GM12892 (cell line): ENCODE data around the gene RBFOX1. TPM values are rescaled to one million over a fixed set of nuclear protein-coding genes. Genes with fewer than 3 reads are reported as not detected.

Source experiments
- DNase-seq: peaks from one replicate; pipeline ENCODE4 v3.0.0; 2011; ENCODE audit not compliant: insufficient read length
- FAIRE-seq: peaks from 2 replicates; lab custom pipeline; 2011; peaks lifted over from hg19 to GRCh38; lab: Jason Lieb, UNC
- POLR2A ChIP-seq: IDR thresholded peaks from 2 replicates; pipeline ENCODE4 v1.6.1; 2011; ENCODE audit warnings: low read depth, low read length, control low read depth
- POLR2AphosphoS5 ChIP-seq: IDR thresholded peaks from 2 replicates; pipeline ENCODE4 v1.6.1; 2011; ENCODE audit warnings: low read depth, low read length, control low read depth
- TAF1 ChIP-seq: IDR thresholded peaks from 2 replicates; pipeline ENCODE4 v1.6.1; 2011; ENCODE audit warnings: low read depth, mild to moderate bottlenecking, control low read depth, low read length, borderline replicate concordance
- polyA plus RNA-seq: library from polyadenylated mRNA; unstranded; fragments of >200 nt; gene quantifications from one replicate; pipeline ENCODE4 v1.2.1, GENCODE V29; 2012; ENCODE audit warnings: missing spikeins, inconsistent platforms; ENCODE audit not compliant: missing spikeins

The RBFOX1 gene
- not detected for polyA plus RNA-seq

- no peak for FAIRE-seq
- no peak for TF ChIP-seq TAF1
- no peak for TF ChIP-seq POLR2AphosphoS5
- TF ChIP-seq POLR2A = no peak
Observed at GRCh38 chr16:7332611-7333010, at the start of gene RBFOX1. TSS of gene RBFOX1 (plus strand) at chr16:7332845.

GRCh38 chr16:7284780-7285179 lies 47.9 kb upstream of the RBFOX1 start:
- FAIRE-seq (no peak), DNase-seq (no peak)
- no peak for TF ChIP-seq TAF1
- no peak for TF ChIP-seq POLR2A
- TF ChIP-seq POLR2AphosphoS5 = no peak

More at GRCh38 chr16:7332611-7333010, at the start of gene RBFOX1:
- DNase-seq = no peak

GRCh38 chr16:7285520-7285919 lies 47.1 kb upstream of the RBFOX1 start:
- DNase-seq (no peak), FAIRE-seq (no peak)
- TF ChIP-seq TAF1 = no peak
- no peak for TF ChIP-seq POLR2AphosphoS5
- TF ChIP-seq POLR2A = no peak

DNA sequence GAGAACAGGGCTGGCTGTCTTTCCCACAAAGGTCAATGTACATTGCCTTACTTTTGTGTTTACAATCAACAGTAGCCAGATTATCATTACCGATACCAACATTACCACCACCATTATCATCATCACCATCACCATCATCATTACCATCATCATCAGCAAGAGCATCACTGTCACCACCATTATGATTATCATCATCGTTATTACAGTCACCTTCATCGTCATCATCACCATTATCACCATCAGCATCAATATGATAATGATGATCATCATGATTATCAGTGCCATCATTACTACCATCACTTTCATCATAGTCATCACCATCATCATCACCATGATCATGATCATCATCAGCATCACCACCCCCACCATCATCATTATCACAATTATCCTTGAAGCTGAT lies 43.3 kb upstream of the RBFOX1 start:
- TF ChIP-seq POLR2A (no peak), POLR2AphosphoS5 (no peak)
- no peak for FAIRE-seq

GRCh38 chr16:7290682-7291081 lies 42.0 kb upstream of the RBFOX1 start:
- FAIRE-seq = no peak
- TF ChIP-seq POLR2A = no peak
- TF ChIP-seq POLR2AphosphoS5 = no peak
- no peak for TF ChIP-seq TAF1
- DNase-seq = no peak

More for the DNA sequence above, 43.3 kb upstream of the RBFOX1 start:
- no peak for DNase-seq

DNA sequence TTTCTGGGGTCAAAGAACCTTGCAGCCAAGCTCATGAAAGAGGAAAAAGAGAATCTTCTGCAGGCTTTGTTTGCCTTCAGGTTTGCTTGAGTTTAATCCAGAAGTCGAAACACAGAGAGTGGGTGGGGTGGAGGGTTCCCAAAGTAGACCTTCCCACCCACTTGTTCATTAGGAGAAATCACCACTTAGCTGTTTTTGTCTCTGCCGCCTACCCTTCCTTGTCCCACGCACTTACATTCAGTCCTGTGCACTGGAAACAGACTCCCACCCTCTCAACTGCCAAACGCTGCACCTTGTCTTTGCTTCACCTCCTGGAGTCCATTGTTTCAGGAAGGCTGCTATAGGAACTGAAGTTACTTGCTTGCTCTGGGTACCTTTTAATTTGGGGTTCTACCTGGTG lies 38.6 kb upstream of the RBFOX1 start:
- DNase-seq = no peak
- no peak for FAIRE-seq
- TF ChIP-seq POLR2A (no peak), TAF1 (no peak), POLR2AphosphoS5 (no peak)

DNA sequence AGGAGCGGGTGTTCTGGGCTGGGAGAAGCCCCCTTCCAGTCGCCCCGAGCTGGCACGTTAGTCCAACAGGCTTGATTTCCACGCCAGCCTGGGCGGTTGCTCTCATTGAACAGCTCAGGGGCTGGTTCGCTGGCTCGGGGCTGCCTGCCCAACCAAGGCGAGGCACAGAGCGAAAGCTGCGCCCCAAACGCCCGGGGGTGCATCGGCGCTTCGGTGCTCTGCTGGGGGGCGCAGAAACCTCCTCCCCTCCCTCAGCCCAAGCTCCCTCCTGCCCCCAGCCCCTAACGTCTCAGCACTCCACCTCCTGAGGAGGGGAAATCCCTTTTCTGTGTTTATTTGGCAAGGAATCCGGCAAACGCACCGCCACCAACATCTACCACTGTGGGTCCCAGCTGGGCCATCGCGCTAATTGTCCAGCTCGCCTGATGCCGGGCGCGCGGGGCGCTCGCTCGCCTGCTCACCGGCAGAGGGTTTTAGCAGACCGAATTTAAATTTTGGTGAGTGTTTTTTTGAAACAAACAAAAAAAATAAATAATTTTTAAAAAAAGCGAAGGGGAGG lies 29.5 kb upstream of the RBFOX1 start:
- DNase-seq = no peak
- TF ChIP-seq POLR2A (no peak), TAF1 (no peak), POLR2AphosphoS5 (no peak)
- no peak for FAIRE-seq

DNA sequence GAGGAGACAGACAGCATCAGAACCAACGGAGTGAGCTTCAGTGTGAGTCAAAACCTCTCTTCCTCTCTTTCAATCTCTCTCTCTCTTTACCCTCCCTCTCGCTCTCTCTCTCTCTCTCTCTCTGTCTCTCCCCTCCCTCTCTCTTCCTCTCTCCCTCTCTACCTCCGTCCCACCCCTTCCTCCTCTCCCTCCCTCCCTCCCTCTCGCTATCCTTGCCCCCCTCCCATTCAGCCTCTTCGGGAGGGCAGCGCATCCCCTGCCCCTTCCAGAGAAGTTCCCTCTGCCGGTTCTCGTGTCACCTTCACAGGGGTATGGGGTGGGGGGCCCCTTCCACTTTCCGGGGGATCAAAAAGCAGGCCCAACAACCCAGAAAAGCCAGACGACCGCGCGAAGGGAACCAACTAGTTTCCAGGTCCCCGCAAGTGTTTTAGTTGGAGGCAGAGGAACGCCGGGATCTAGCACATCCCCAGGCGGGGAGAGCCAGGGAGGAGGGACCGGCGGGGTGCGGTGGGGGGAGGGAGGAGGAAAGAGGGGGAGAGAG lies 28.9 kb upstream of the RBFOX1 start:
- no peak for DNase-seq
- TF ChIP-seq POLR2A (no peak), TAF1 (no peak), POLR2AphosphoS5 (no peak)

DNA sequence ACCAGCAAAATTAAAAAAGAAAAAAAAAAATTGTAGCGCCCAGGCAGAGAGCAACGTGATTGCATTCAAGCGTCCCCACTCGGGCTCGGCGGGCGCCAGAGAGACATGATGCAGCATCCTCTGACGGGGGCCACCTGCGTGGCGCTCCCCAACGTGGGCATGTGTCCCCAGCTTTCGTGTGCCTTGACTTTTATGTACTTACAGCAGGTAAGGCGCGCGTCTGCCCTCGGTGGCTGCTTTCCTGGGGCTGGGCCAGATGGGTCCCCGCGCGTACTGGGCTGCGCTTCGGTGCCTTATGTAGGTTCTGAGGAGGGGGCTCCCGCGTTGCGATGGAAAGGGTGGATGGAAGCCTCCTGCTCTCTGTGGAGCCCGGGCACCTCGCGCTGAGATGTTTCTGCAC lies 28.4 kb upstream of the RBFOX1 start:
- no peak for FAIRE-seq
- DNase-seq = no peak
- no peak for TF ChIP-seq POLR2A
- no peak for TF ChIP-seq POLR2AphosphoS5
- TF ChIP-seq TAF1 = no peak

More for the DNA sequence above, 28.9 kb upstream of the RBFOX1 start:
- no peak for FAIRE-seq

DNA sequence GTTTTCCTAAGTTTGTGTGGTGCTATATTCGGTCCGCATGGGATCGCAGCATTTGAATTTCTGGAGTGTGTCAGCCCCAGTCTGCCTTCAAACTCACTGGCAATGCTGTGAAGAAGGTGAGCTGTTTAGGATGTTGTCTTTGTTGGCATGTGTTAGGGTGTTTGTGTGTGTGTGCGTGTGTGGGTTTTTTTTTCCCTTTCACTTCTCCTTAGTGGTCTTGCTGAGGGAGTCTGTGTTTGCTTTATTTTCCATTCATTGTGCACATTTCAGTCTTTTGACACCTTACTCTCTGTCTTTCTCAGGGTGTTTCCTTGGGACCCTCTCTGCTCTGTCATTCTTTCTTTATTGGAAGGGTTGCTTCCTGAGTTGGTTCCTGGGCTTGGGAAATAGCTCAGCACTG lies 27.7 kb upstream of the RBFOX1 start:
- no peak for FAIRE-seq
- DNase-seq = no peak
- TF ChIP-seq TAF1 (no peak), POLR2AphosphoS5 (no peak), POLR2A (no peak)

- no peak for DNase-seq
Observed at GRCh38 chr16:7313170-7313569, 19.5 kb upstream of the RBFOX1 start.

DNA sequence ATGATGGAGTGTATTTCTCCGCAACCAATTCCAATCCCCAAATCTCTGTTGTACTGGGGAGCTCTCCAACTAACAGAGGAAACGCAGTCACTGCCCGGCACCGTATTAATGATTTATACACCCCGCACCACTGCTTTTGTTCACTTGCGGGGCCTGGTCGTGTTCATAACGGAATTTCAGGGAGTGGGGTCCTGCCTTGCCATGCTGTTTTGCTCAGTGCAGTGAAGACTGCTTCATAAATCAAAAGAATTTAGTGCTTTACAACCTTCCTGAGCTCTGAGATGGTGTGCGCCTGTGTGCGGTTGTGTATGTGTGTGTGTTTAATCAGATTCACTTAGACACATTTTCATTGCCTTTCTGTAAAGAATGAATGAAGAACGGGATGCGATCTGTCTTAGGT lies 18.5 kb upstream of the RBFOX1 start:
- no peak for DNase-seq
- TF ChIP-seq TAF1 (no peak), POLR2A (no peak), POLR2AphosphoS5 (no peak)

More at GRCh38 chr16:7313170-7313569, 19.5 kb upstream of the RBFOX1 start:
- FAIRE-seq = no peak
- TF ChIP-seq TAF1 = no peak
- TF ChIP-seq POLR2AphosphoS5 = no peak
- no peak for TF ChIP-seq POLR2A

GRCh38 chr16:7315813-7316212 lies 16.8 kb upstream of the RBFOX1 start:
- DNase-seq = no peak

More for the DNA sequence above, 18.5 kb upstream of the RBFOX1 start:
- no peak for FAIRE-seq

More at GRCh38 chr16:7315813-7316212, 16.8 kb upstream of the RBFOX1 start:
- TF ChIP-seq POLR2A (no peak), TAF1 (no peak), POLR2AphosphoS5 (no peak)
- FAIRE-seq = no peak
